ENCODE data around the gene RASGRP3.

GRCh38 chr2:33595385-33595784 lies 118.9 kb downstream of the RASGRP3 start:
- TF ChIP-seq CTCF (IDR thresholded peaks at IDR 0.05) (no peak), ZFX (IDR thresholded peaks at IDR 0.05; ENCODE audit: borderline replicate concordance) (no peak)
